ENCODE data around the gene EARS2. TPM values are rescaled to one million over a fixed set of nuclear protein-coding genes. Genes with fewer than 3 reads are reported as not detected.

Gene EARS2
- total and polyA plus RNA-seq, 9 of the 15 experiments (the other 6 are each of a cell fraction or from before 2014, with no cell fraction given) = 17.6 to 58.6 (median 36.3) TPM

GRCh38 chr16:23579371-23579770 lies 22.2 kb upstream of the EARS2 start (continued):
- TF ChIP-seq DIDO1 (tag; IDR thresholded peaks at IDR 0.05; ENCODE audit: low read depth) (no peak), SUPT5H (IDR thresholded peaks at IDR 0.05) (peak; percentile 50), SREBF1 (IDR thresholded peaks at IDR 0.05; ENCODE audit: borderline replicate concordance, low read depth, low read length) (no peak), DACH1 (IDR thresholded peaks at IDR 0.05; ENCODE audit: partially characterized antibody) (no peak), SMARCA5 (IDR thresholded peaks at IDR 0.05) (0 out of 2 replicates have a peak, but pooled peaks have one; percentile 59), CHAMP1 (IDR thresholded peaks at IDR 0.05) (no peak), ZNF395 (CRISPR knock-in tag; IDR thresholded peaks at IDR 0.05) (no peak), HINFP (tag; conservative IDR thresholded peaks at IDR 0.05; ENCODE audit: low read depth) (no peak), SRSF9 (IDR thresholded peaks at IDR 0.05; ENCODE audit: borderline replicate concordance, low read depth, low read length) (no peak), BCOR (IDR thresholded peaks at IDR 0.05) (peak; percentile 72), E4F1 (CRISPR knock-in tag; IDR thresholded peaks at IDR 0.05; ENCODE audit: borderline replicate concordance) (no peak), SMARCC2 (IDR thresholded peaks at IDR 0.05; ENCODE audit: low read depth) (no peak), POLR2A (conservative IDR thresholded peaks at IDR 0.05) (peak; percentile 56; the same call in 1 of the 2 replicates), ZNF232 (CRISPR knock-in tag; IDR thresholded peaks at IDR 0.05) (no peak)
